ENCODE results near the gene BHLHA15. TPM values are rescaled to one million over a fixed set of nuclear protein-coding genes. Genes with fewer than 3 reads are reported as not detected.

Gene BHLHA15
- polyA plus RNA-seq, 10 donors, result 0.26 to 0.41 (median 0.37) TPM; not detected in 5

GRCh38 chr7:98224701-98225181, 13.5 kb downstream of the BHLHA15 start:
- no peak for DNase-seq

- no peak for DNase-seq
These were observed 14.8 kb downstream of the BHLHA15 start for GRCh38 chr7:98225913-98226614.

- no peak for DNase-seq
These were observed 16.7 kb downstream of the BHLHA15 start for GRCh38 chr7:98227939-98228338.

- no peak for DNase-seq
These were observed 17.6 kb downstream of the BHLHA15 start for GRCh38 chr7:98228801-98229200.

GRCh38 chr7:98229441-98229840, 18.2 kb downstream of the BHLHA15 start:
- DNase-seq, result peak in 2 of 3 donors; percentile 31 to 36

- DNase-seq, result no peak
These were observed 18.9 kb downstream of the BHLHA15 start for GRCh38 chr7:98229991-98230745.

- no peak for DNase-seq
These were observed 19.7 kb downstream of the BHLHA15 start for GRCh38 chr7:98230746-98231471.

GRCh38 chr7:98231493-98232262, 20.4 kb downstream of the BHLHA15 start:
- no peak for DNase-seq

GRCh38 chr7:98232263-98232585, 21.0 kb downstream of the BHLHA15 start:
- DNase-seq, result no peak

- DNase-seq, result no peak
These were observed 21.6 kb downstream of the BHLHA15 start for GRCh38 chr7:98232799-98233198.

GRCh38 chr7:98233219-98234070, 22.2 kb downstream of the BHLHA15 start:
- no peak for DNase-seq

GRCh38 chr7:98234429-98235147, 23.3 kb downstream of the BHLHA15 start:
- DNase-seq, result no peak

GRCh38 chr7:98235901-98236300, 24.7 kb downstream of the BHLHA15 start:
- no peak for DNase-seq

- no peak for DNase-seq
These were observed 25.3 kb downstream of the BHLHA15 start for GRCh38 chr7:98236355-98237185.

GRCh38 chr7:98238076-98238475, 26.8 kb downstream of the BHLHA15 start:
- no peak for DNase-seq

- no peak for DNase-seq
These were observed 27.7 kb downstream of the BHLHA15 start for GRCh38 chr7:98238976-98239375.

- no peak for DNase-seq
These were observed 29.9 kb downstream of the BHLHA15 start for GRCh38 chr7:98240961-98241673.

GRCh38 chr7:98241674-98242241, 30.5 kb downstream of the BHLHA15 start:
- DNase-seq, result no peak

All from muscle of back (tissue), 11 donors.